Measurements from ENCODE around the gene UBA1.

UBA1 gene

GRCh38 chrX:47193475-47194193 lies at the start of gene UBA1:
UBA1 (plus strand) TSS chrX:47193829; CDS start chrX:47198803, 4,974 bp downstream.
- in situ Hi-C loops (cut with MboI; ENCODE audit: low sequenced_read_pairs), result loop anchor here (25.0 kb wide), 1 partner anchor 194 kb away; no protein-coding TSS in a partner anchor

- in situ Hi-C loops (cut with MboI; ENCODE audit: low sequenced_read_pairs), result no loop called here
Observed at GRCh38 chrX:47143894-47144625, 49.6 kb upstream of the UBA1 start.

GRCh38 chrX:47144626-47145394 lies 48.8 kb upstream of the UBA1 start, which contains the start of the genes NDUFB11 and RBM10:
NDUFB11 (minus strand) TSS chrX:47144702; CDS start chrX:47144679, 23 bp downstream.
RBM10 (plus strand) TSS chrX:47145221; CDS start chrX:47147482, 2,261 bp downstream.
- in situ Hi-C loops (cut with MboI; ENCODE audit: low sequenced_read_pairs), result no loop called here

GRCh38 chrX:47145395-47146120 lies 48.1 kb upstream of the UBA1 start:
- in situ Hi-C loops (cut with MboI; ENCODE audit: low sequenced_read_pairs), result no loop called here

GRCh38 chrX:47146121-47146935 lies 47.3 kb upstream of the UBA1 start:
- in situ Hi-C loops (cut with MboI; ENCODE audit: low sequenced_read_pairs), result no loop called here

GRCh38 chrX:47146936-47147859 lies 46.4 kb upstream of the UBA1 start:
- in situ Hi-C loops (cut with MboI; ENCODE audit: low sequenced_read_pairs), result no loop called here

- in situ Hi-C loops (cut with MboI; ENCODE audit: low sequenced_read_pairs), result no loop called here
Observed at GRCh38 chrX:47148946-47149345, 44.7 kb upstream of the UBA1 start.

- in situ Hi-C loops (cut with MboI; ENCODE audit: low sequenced_read_pairs), result no loop called here
Observed at GRCh38 chrX:47151435-47151834, 42.2 kb upstream of the UBA1 start.

- in situ Hi-C loops (cut with MboI; ENCODE audit: low sequenced_read_pairs), result no loop called here
Observed at GRCh38 chrX:47156611-47157520, 36.8 kb upstream of the UBA1 start.

GRCh38 chrX:47158131-47158530 lies 35.5 kb upstream of the UBA1 start:
- in situ Hi-C loops (cut with MboI; ENCODE audit: low sequenced_read_pairs), result no loop called here

GRCh38 chrX:47158781-47159180 lies 34.8 kb upstream of the UBA1 start:
- in situ Hi-C loops (cut with MboI; ENCODE audit: low sequenced_read_pairs), result no loop called here

GRCh38 chrX:47160781-47161180 lies 32.8 kb upstream of the UBA1 start:
- in situ Hi-C loops (cut with MboI; ENCODE audit: low sequenced_read_pairs), result no loop called here

GRCh38 chrX:47162927-47163583 lies 30.6 kb upstream of the UBA1 start:
- in situ Hi-C loops (cut with MboI; ENCODE audit: low sequenced_read_pairs), result no loop called here

GRCh38 chrX:47164420-47164819 lies 29.2 kb upstream of the UBA1 start:
- in situ Hi-C loops (cut with MboI; ENCODE audit: low sequenced_read_pairs), result no loop called here

- in situ Hi-C loops (cut with MboI; ENCODE audit: low sequenced_read_pairs), result no loop called here
Observed at GRCh38 chrX:47166126-47166525, 27.5 kb upstream of the UBA1 start.

GRCh38 chrX:47168495-47169073 lies 25.0 kb upstream of the UBA1 start:
- in situ Hi-C loops (cut with MboI; ENCODE audit: low sequenced_read_pairs), result no loop called here

- in situ Hi-C loops (cut with MboI; ENCODE audit: low sequenced_read_pairs), result no loop called here
Observed at GRCh38 chrX:47169273-47169672, 24.4 kb upstream of the UBA1 start.
